Measurements from ENCODE around the gene ZNF365. TPM values are rescaled to one million over a fixed set of nuclear protein-coding genes. Genes with fewer than 3 reads are reported as not detected.

The ZNF365 gene
- total RNA-seq, 1 experiment from 2014 or later: 1.8 TPM

- Histone ChIP-seq H3K9me3 (ENCODE audit: control insufficient read depth in 1 of 2, insufficient read depth in 1 of 2, low read depth in 1 of 2, low read length in 2 of 2) (no peaks in the 10 kb centered on the region), H3K4me1 (ENCODE audit: control insufficient read depth in 1 of 2, insufficient read depth in 2 of 2, low read length in 2 of 2) (peaks cover 4 to 31% of the 10 kb centered on the region in 2 experiments; a peak in 3 of 4 replicates), H3K9me2 (ENCODE audit: insufficient read depth) (no peaks in the 10 kb centered on the region), H3K9ac (ENCODE audit: low read length) (no peak overlapping the region), H3K27me3 (ENCODE audit: insufficient read depth, low read length) (no peaks in the 10 kb centered on the region), H3K36me3 (ENCODE audit: control insufficient read depth in 1 of 2, insufficient read depth in 2 of 2, low read length in 2 of 2) (no peaks in the 10 kb centered on the region), H3K27ac (ENCODE audit: low read depth, low read length) (no peak overlapping the region), H2AFZ (ENCODE audit: low read depth, low read length, poor library complexity, severe bottlenecking) (no peak overlapping the region), H3K4me2 (ENCODE audit: low read length) (peak overlapping the region; percentile 22), H4K20me1 (ENCODE audit: insufficient read depth) (no peaks in the 10 kb centered on the region), H3K4me3 (replicated peaks in 1 of 2; ENCODE audit: low read depth in 1 of 2, low read length in 2 of 2) (no peak overlapping the region), H3K79me2 (ENCODE audit: insufficient read depth, low read length) (no peaks in the 10 kb centered on the region)
- RAD21 ChIA-PET (ENCODE audit: low non-redundant PET in 1 of 2, low total read pairs in 2 of 2, uncharacterized antibody in 2 of 2, unreplicated experiment in 2 of 2): interaction anchor here in 1 of 2 experiments (0.6 kb wide), 1 partner anchor 383 kb away, joined by 3 read pairs; no protein-coding TSS in a partner anchor
- intact Hi-C loops (cut with micrococcal nuclease): loop anchor here (10.0 kb wide), 1 partner anchor 387 kb away; no protein-coding TSS in a partner anchor
- no TSS peak for BruUV-seq (replicated peaks)
- POLR2A ChIA-PET: no interaction called here
- TF ChIP-seq SRF (IDR thresholded peaks at IDR 0.05; ENCODE audit: low read depth) (no peak), ZFX (IDR thresholded peaks at IDR 0.05) (no peak), POLR2AphosphoS5 (IDR thresholded peaks at IDR 0.05; ENCODE audit: low read depth, low read length) (no peak), POLR2A (IDR thresholded peaks at IDR 0.05; ENCODE audit: borderline replicate concordance, extremely low read depth, insufficient read depth, insufficient read length) (no peak), TCF7L2 (IDR thresholded peaks at IDR 0.05; ENCODE audit: borderline replicate concordance, extremely low read depth, insufficient read depth, insufficient read length) (no peak)
- DNase-seq (ENCODE audit: low read depth, low spot score): no peak
- CTCF ChIA-PET: interaction anchor here (1.6 kb wide), 1 partner anchor 15 kb away, joined by 4 read pairs; no protein-coding TSS in a partner anchor
- ATAC-seq: no peak
Observed at GRCh38 chr10:62422068-62422590, 48.0 kb downstream of the ZNF365 start.

- Histone ChIP-seq H3K9me3 (ENCODE audit: control insufficient read depth in 1 of 2, insufficient read depth in 1 of 2, low read depth in 1 of 2, low read length in 2 of 2) (no peaks in the 10 kb centered on the region), H3K79me2 (ENCODE audit: insufficient read depth, low read length) (no peaks in the 10 kb centered on the region), H3K27ac (ENCODE audit: low read depth, low read length) (no peak overlapping the region), H3K4me1 (ENCODE audit: control insufficient read depth in 1 of 2, insufficient read depth in 2 of 2, low read length in 2 of 2) (peaks cover 4 to 35% of the 10 kb centered on the region in 2 experiments; a peak in 3 of 4 replicates), H3K27me3 (ENCODE audit: insufficient read depth, low read length) (no peaks in the 10 kb centered on the region), H4K20me1 (ENCODE audit: insufficient read depth) (no peaks in the 10 kb centered on the region), H3K9me2 (ENCODE audit: insufficient read depth) (no peaks in the 10 kb centered on the region), H3K36me3 (ENCODE audit: control insufficient read depth in 1 of 2, insufficient read depth in 2 of 2, low read length in 2 of 2) (no peaks in the 10 kb centered on the region), H3K9ac (ENCODE audit: low read length) (no peak overlapping the region), H3K4me3 (replicated peaks in 1 of 2; ENCODE audit: low read depth in 1 of 2, low read length in 2 of 2) (no peak overlapping the region), H3K4me2 (ENCODE audit: low read length) (no peak overlapping the region), H2AFZ (ENCODE audit: low read depth, low read length, poor library complexity, severe bottlenecking) (peak overlapping the region; percentile 12)
- ATAC-seq (no peak), DNase-seq (ENCODE audit: low read depth, low spot score) (no peak)
- ChIA-PET POLR2A (no interaction called here), CTCF (interaction anchor here (0.7 to 1.3 kb wide), 10 partner anchors 9 to 743 kb away, joined by 3 to 5 read pairs (median 4); no protein-coding TSS in a partner anchor), RAD21 (ENCODE audit: low non-redundant PET in 1 of 2, low total read pairs in 2 of 2, uncharacterized antibody in 2 of 2, unreplicated experiment in 2 of 2) (interaction anchor here in 1 of 2 experiments (1.1 kb wide), 1 partner anchor 10 kb away, joined by 3 read pairs; no protein-coding TSS in a partner anchor)
- BruUV-seq (replicated peaks): no TSS peak
- intact Hi-C loops (cut with micrococcal nuclease): loop anchor here (2.0 to 10.0 kb wide), 2 partner anchors 159 to 389 kb away; no protein-coding TSS in a partner anchor
- TF ChIP-seq CTCF (IDR thresholded peaks at IDR 0.05 in 2 of 3, conservative IDR thresholded peaks at IDR 0.05 in 1 of 3; ENCODE audit: borderline replicate concordance in 1 of 3, insufficient read depth in 1 of 3, low read depth in 2 of 3, low read length in 2 of 3) (peak; percentile 18 to 34 (median 28); a peak in 4 of 6 replicates), RAD21 (IDR thresholded peaks at IDR 0.05; ENCODE audit: low read depth) (peak; percentile 35), ZBTB33 (IDR thresholded peaks at IDR 0.05; ENCODE audit: extremely low read depth, insufficient replicate concordance, low read length) (no peak)
- TF ChIP-seq, protein P1, sequence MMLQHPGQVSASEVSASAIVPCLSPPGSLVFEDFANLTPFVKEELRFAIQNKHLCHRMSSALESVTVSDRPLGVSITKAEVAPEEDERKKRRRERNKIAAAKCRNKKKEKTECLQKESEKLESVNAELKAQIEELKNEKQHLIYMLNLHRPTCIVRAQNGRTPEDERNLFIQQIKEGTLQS (IDR thresholded peaks at IDR 0.05): no peak
- TF ChIP-seq, protein P2, sequence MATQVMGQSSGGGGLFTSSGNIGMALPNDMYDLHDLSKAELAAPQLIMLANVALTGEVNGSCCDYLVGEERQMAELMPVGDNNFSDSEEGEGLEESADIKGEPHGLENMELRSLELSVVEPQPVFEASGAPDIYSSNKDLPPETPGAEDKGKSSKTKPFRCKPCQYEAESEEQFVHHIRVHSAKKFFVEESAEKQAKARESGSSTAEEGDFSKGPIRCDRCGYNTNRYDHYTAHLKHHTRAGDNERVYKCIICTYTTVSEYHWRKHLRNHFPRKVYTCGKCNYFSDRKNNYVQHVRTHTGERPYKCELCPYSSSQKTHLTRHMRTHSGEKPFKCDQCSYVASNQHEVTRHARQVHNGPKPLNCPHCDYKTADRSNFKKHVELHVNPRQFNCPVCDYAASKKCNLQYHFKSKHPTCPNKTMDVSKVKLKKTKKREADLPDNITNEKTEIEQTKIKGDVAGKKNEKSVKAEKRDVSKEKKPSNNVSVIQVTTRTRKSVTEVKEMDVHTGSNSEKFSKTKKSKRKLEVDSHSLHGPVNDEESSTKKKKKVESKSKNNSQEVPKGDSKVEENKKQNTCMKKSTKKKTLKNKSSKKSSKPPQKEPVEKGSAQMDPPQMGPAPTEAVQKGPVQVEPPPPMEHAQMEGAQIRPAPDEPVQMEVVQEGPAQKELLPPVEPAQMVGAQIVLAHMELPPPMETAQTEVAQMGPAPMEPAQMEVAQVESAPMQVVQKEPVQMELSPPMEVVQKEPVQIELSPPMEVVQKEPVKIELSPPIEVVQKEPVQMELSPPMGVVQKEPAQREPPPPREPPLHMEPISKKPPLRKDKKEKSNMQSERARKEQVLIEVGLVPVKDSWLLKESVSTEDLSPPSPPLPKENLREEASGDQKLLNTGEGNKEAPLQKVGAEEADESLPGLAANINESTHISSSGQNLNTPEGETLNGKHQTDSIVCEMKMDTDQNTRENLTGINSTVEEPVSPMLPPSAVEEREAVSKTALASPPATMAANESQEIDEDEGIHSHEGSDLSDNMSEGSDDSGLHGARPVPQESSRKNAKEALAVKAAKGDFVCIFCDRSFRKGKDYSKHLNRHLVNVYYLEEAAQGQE (IDR thresholded peaks at IDR 0.05; ENCODE audit: low read depth): no peak
Observed at GRCh38 chr10:62424026-62424425, 49.9 kb downstream of the ZNF365 start.

All from HCT116 (cell line).